ENCODE results near the gene VAT1. TPM values are rescaled to one million over a fixed set of nuclear protein-coding genes. Genes with fewer than 3 reads are reported as not detected.

VAT1 gene
- total and polyA plus RNA-seq, 2 donors (not counting 1 experiment from before 2014, with no cell fraction given), result 234 to 297 TPM

- DNase-seq (ENCODE audit: low read depth in 2 of 2), result peak in 1 of 2 donors; percentile 88
These were observed 53.1 kb downstream of the VAT1 start for GRCh38 chr17:42969001-42969581.

GRCh38 chr17:42967925-42968324, 54.3 kb downstream of the VAT1 start:
- Histone ChIP-seq H3K27me3 (ENCODE audit: control insufficient read depth, insufficient read depth, low read length) (no peaks in the 10 kb centered on the region), H2AFZ (ENCODE audit: low read length) (no peak overlapping the region), H3K4me1 (ENCODE audit: control insufficient read depth, extremely low read depth, insufficient read depth, low read length) (peaks cover 3% of the 10 kb centered on the region), H3K9ac (ENCODE audit: insufficient read depth, low read length) (no peak overlapping the region), H3K9me3 (ENCODE audit: control insufficient read depth, insufficient read depth, low read depth, low read length) (no peaks in the 10 kb centered on the region), H3K36me3 (ENCODE audit: control insufficient read depth, insufficient read depth, low read length) (no peaks in the 10 kb centered on the region), H3K4me3 (replicated peaks in 1 of 4; ENCODE audit: control extremely low read depth in 1 of 4, insufficient read depth in 1 of 4, low read depth in 3 of 4, low read length in 4 of 4) (no peak overlapping the region), H3K4me2 (ENCODE audit: extremely low read depth, insufficient read depth, low read length) (no peak overlapping the region), H3K27ac (ENCODE audit: insufficient read depth, low read length) (no peak overlapping the region), H4K20me1 (ENCODE audit: control insufficient read depth, extremely low read depth, insufficient read depth, low read length) (no peaks in the 10 kb centered on the region), H3K79me2 (ENCODE audit: control insufficient read depth, insufficient read depth, low read length) (peaks cover 10% of the 10 kb centered on the region)
- DNase-seq (ENCODE audit: low read depth in 2 of 2), result no peak
- TF ChIP-seq EZH2 (IDR thresholded peaks at IDR 0.05; ENCODE audit: low read length, missing control alignments), result no peak
- TF ChIP-seq CTCF (conservative IDR thresholded peaks at IDR 0.05 in 1 of 2, IDR thresholded peaks at IDR 0.05 in 1 of 2; ENCODE audit: low read depth in 1 of 2, low read length in 2 of 2), result no peak

More at GRCh38 chr17:42969001-42969581, 53.1 kb downstream of the VAT1 start:
- no peaks in the 10 kb centered on the region for H4K20me1 ChIP-seq (ENCODE audit: control insufficient read depth, extremely low read depth, insufficient read depth, low read length)
- H2AFZ ChIP-seq (ENCODE audit: low read length), result no peak overlapping the region
- H3K4me1 ChIP-seq (ENCODE audit: control insufficient read depth, extremely low read depth, insufficient read depth, low read length), result no peaks in the 10 kb centered on the region
- H3K79me2 ChIP-seq (ENCODE audit: control insufficient read depth, insufficient read depth, low read length), result peaks cover 2% of the 10 kb centered on the region
- H3K27me3 ChIP-seq (ENCODE audit: control insufficient read depth, insufficient read depth, low read length), result no peaks in the 10 kb centered on the region
- no peak overlapping the region for H3K4me3 ChIP-seq (replicated peaks in 1 of 4; ENCODE audit: control extremely low read depth in 1 of 4, insufficient read depth in 1 of 4, low read depth in 3 of 4, low read length in 4 of 4)
- no peaks in the 10 kb centered on the region for H3K36me3 ChIP-seq (ENCODE audit: control insufficient read depth, insufficient read depth, low read length)
- no peaks in the 10 kb centered on the region for H3K9me3 ChIP-seq (ENCODE audit: control insufficient read depth, insufficient read depth, low read depth, low read length)
- no peak overlapping the region for H3K9ac ChIP-seq (ENCODE audit: insufficient read depth, low read length)
- H3K4me2 ChIP-seq (ENCODE audit: extremely low read depth, insufficient read depth, low read length), result no peak overlapping the region
- TF ChIP-seq CTCF (conservative IDR thresholded peaks at IDR 0.05 in 1 of 2, IDR thresholded peaks at IDR 0.05 in 1 of 2; ENCODE audit: low read depth in 1 of 2, low read length in 2 of 2), result no peak
- no peak for TF ChIP-seq EZH2 (IDR thresholded peaks at IDR 0.05; ENCODE audit: low read length, missing control alignments)
- no peak overlapping the region for H3K27ac ChIP-seq (ENCODE audit: insufficient read depth, low read length)

Other genes starting within 250 kb of the VAT1 start
- 43.6 and 44.7 TPM in 2 replicates for gene VPS25, start 248.9 kb downstream of the VAT1 start, total RNA-seq
- gene VPS25, start 248.9 kb downstream of the VAT1 start, polyA plus RNA-seq, result 92.7 and 121 TPM in 2 replicates
- gene WNK4, start 241.8 kb downstream of the VAT1 start, total RNA-seq, result under 0.01 and 0.51 TPM in 2 replicates
- gene WNK4, start 241.8 kb downstream of the VAT1 start, polyA plus RNA-seq, result 0.35 and 0.84 TPM in 2 replicates
- 53.5 and 59.8 TPM in 2 replicates for gene COA3, start 223.7 kb downstream of the VAT1 start, total RNA-seq
- gene COA3, start 223.7 kb downstream of the VAT1 start, polyA plus RNA-seq, result 80.3 and 97.1 TPM in 2 replicates
- 0.26 and 0.66 TPM in 2 replicates for gene CNTD1, start 223.5 kb downstream of the VAT1 start, total RNA-seq
- gene CNTD1, start 223.5 kb downstream of the VAT1 start, polyA plus RNA-seq, result 0.14 TPM in 1 of 2 replicates, not detected in the other
- gene BECN1, start 198.1 kb downstream of the VAT1 start, total RNA-seq, result 97.3 and 150 TPM in 2 replicates
- gene BECN1, start 198.1 kb downstream of the VAT1 start, polyA plus RNA-seq, result 87.4 and 90.4 TPM in 2 replicates
- gene PSME3, start 189.0 kb downstream of the VAT1 start, total RNA-seq, result 44.9 and 50.7 TPM in 2 replicates
- 133 and 177 TPM in 2 replicates for gene PSME3, start 189.0 kb downstream of the VAT1 start, polyA plus RNA-seq
- gene AOC2, start 177.8 kb downstream of the VAT1 start, total RNA-seq, result 0.26 and 0.33 TPM in 2 replicates
- gene AOC2, start 177.8 kb downstream of the VAT1 start, polyA plus RNA-seq, result 0.09 and 0.12 TPM in 2 replicates
- 0.17 and 0.26 TPM in 2 replicates for gene AOC3, start 171.2 kb downstream of the VAT1 start, total RNA-seq
- gene AOC3, start 171.2 kb downstream of the VAT1 start, polyA plus RNA-seq, result 0.23 and 3.5 TPM in 2 replicates
- not detected in 2 replicates for gene G6PC1, start 121.6 kb downstream of the VAT1 start, total RNA-seq
- gene G6PC1, start 121.6 kb downstream of the VAT1 start, polyA plus RNA-seq, result not detected in 2 replicates
- gene AARSD1, start 57.9 kb downstream of the VAT1 start, total RNA-seq, result 17.7 and 21.6 TPM in 2 replicates
- gene AARSD1, start 57.9 kb downstream of the VAT1 start, polyA plus RNA-seq, result 37.3 and 51.2 TPM in 2 replicates
- gene PTGES3L, start 42.3 kb downstream of the VAT1 start, total RNA-seq, result 0.17 TPM in 1 of 2 replicates, not detected in the other
- gene PTGES3L, start 42.3 kb downstream of the VAT1 start, polyA plus RNA-seq, result 0.24 and 1.7 TPM in 2 replicates
- 7.7 and 8.8 TPM in 2 replicates for gene RUNDC1, start 41.8 kb downstream of the VAT1 start, total RNA-seq
- gene RUNDC1, start 41.8 kb downstream of the VAT1 start, polyA plus RNA-seq, result 6.3 and 8.0 TPM in 2 replicates
- gene RPL27, start 24.0 kb downstream of the VAT1 start, total RNA-seq, result 902 and 1,145 TPM in 2 replicates
- gene RPL27, start 24.0 kb downstream of the VAT1 start, polyA plus RNA-seq, result 3,313 and 3,346 TPM in 2 replicates
- gene IFI35, start 15.6 kb downstream of the VAT1 start, total RNA-seq, result 31.3 and 34.5 TPM in 2 replicates
- 33.4 and 52.0 TPM in 2 replicates for gene IFI35, start 15.6 kb downstream of the VAT1 start, polyA plus RNA-seq
- gene RND2, start 2.8 kb upstream of the VAT1 start, total RNA-seq, result 0.77 and 0.99 TPM in 2 replicates
- gene RND2, start 2.8 kb upstream of the VAT1 start, polyA plus RNA-seq, result 0.54 and 0.95 TPM in 2 replicates
- 5.1 and 9.9 TPM in 2 replicates for gene BRCA1, start 103.0 kb upstream of the VAT1 start, total RNA-seq
- 7.5 and 18.3 TPM in 2 replicates for gene BRCA1, start 103.0 kb upstream of the VAT1 start, polyA plus RNA-seq
- gene NBR1, start 148.8 kb upstream of the VAT1 start, total RNA-seq, result 93.2 and 134 TPM in 2 replicates
- 82.9 and 91.8 TPM in 2 replicates for gene NBR1, start 148.8 kb upstream of the VAT1 start, polyA plus RNA-seq
- 0.77 and 1.5 TPM in 2 replicates for gene TMEM106A, start 189.5 kb upstream of the VAT1 start, total RNA-seq
- gene TMEM106A, start 189.5 kb upstream of the VAT1 start, polyA plus RNA-seq, result 6.7 and 9.3 TPM in 2 replicates
- not detected in 2 replicates for gene CCDC200, start 206.2 kb upstream of the VAT1 start, total RNA-seq
- not detected in 2 replicates for gene CCDC200, start 206.2 kb upstream of the VAT1 start, polyA plus RNA-seq
- not detected in 2 replicates for gene RNU2-1, start 211.6 kb upstream of the VAT1 start, total RNA-seq
- not detected in 2 replicates for gene RNU2-1, start 211.6 kb upstream of the VAT1 start, polyA plus RNA-seq